ENCODE measurements around the gene GABRR2.
"Not testable (repeated sequence)": the region's sequence is repeated elsewhere in the genome, so short reads cannot be mapped to it uniquely, and the experiment has no call there.

Gene GABRR2

GRCh38 chr6:89255417-89255816 is 59.7 kb downstream of the GABRR2 start:
- no peak for DNase-seq

- DNase-seq, result no peak
Measured at GRCh38 chr6:89254569-89254968, 60.5 kb downstream of the GABRR2 start.

- DNase-seq, result no peak
Measured at GRCh38 chr6:89252907-89253306, 62.2 kb downstream of the GABRR2 start.

DNA sequence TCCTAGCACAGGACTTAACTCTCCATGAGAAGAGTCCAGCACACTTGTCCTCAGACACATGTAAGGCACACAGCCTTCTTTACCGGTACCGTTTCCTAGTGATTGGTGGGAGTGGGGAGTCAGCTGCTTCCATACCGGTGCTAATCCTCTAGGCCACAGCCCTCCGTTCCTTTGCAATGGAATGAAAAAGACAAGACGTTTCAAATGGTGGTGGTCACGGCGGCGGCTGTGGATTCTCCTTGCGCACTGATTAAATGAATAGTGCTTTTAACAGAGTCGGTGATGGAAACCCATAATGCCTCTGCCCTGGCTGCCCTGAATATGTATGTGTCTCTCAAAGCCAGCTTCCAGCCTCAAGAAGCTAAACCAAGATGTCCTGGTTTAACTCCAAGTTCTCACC is 63.1 kb downstream of the GABRR2 start:
- DNase-seq, result no peak

DNA sequence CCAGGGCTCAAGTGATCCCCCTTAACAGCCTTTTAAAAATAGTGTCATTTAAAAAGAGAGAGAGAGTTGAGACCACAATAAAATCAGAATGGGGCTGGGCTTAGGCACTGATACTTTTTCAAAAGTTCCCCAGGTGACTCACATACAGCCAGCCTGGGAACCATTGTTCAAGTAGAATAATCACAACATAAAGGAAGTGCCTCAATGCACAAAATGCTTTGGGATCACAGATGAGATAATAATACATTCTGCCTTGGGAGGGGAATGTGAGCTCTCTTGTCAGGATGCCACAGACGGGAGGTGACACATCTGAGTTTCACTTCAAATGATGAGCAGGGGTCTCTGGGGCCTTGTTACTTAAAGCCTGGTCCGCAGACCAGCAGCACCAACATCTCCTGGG is 63.9 kb downstream of the GABRR2 start:
- DNase-seq, result no peak

DNA sequence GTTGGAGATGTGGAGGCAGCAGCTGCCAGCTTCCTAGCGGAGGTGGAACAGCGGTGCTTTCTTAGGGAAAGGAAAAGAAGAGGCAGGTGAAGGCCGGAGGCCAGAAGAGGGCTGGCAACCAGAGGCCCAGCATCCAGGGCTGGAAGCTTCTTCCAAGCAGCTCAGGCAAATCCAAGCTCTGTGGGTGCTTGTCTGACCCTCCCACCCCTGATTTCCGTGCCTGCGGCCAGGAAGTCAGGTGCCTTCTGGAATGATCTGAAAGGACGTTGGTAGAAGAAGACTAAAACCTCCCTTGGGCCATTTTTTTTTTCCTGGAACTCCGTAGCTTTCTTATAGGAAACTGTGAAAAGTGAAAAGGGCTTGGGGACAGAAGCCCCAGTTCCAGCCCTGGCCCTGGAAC is 64.9 kb downstream of the GABRR2 start:
- DNase-seq, result no peak

- DNase-seq, result no peak
Measured at GRCh38 chr6:89244241-89244985, 70.7 kb downstream of the GABRR2 start.

- DNase-seq, result no peak
Measured at GRCh38 chr6:89243331-89243629, 71.8 kb downstream of the GABRR2 start.

DNA sequence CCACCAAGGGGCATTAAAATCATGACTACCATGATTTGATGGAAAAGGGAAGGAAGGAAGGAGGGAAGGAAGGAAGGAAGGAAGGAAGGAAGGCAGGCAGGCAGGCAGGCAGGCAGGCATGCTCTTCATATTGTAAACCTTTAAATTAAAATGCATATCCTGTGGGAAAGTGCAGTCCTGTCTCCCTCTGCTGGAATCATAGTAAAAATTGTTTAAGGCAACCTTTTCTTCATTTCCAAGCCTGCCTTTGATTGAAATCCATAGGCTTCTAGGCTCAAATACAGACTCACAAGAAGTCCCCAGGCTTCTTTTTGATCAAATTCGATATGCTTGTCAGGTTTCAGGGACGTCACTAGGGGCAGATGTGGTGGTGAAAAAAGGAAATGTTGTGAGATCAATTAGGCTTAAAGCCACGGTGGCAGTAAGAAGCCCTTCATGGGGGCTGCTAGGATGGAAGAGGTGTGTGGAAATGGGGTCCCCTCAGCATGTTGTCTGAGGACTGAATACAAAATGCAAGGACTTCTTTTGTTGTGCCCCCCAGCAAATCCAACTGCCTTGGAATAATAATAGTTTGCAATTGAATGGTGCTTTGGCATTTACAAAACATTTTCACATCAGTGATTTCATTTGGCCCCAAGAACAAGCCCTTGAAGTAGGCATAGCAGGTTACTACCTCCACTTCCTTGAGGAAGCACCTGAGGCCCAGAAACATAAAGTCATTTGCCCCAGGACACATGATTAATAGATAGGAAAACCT is 72.3 kb downstream of the GABRR2 start:
- DNase-seq, result no peak

- DNase-seq, result no peak
Measured at GRCh38 chr6:89239338-89239737, 75.8 kb downstream of the GABRR2 start.

DNA sequence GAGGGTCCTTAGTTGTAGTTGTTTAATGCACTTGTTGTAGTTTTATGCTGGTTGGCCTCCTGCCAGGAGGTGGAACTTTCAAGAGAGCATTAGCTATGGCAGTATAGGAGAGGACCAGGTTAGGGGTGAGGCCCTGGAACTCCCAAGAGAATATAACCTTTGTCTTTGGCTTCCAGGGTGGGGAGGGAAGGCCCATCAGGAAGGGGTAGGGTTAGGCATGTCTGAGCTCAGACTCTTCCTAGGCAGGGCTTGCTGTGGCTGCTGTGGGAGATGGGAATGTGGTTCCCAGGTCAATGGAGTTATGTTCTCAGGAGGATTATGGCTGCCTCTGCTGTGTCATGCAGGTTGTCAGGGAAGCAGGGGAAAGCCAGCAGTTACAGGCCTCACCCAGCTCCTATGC is 77.9 kb downstream of the GABRR2 start:
- DNase-seq, result no peak

DNA sequence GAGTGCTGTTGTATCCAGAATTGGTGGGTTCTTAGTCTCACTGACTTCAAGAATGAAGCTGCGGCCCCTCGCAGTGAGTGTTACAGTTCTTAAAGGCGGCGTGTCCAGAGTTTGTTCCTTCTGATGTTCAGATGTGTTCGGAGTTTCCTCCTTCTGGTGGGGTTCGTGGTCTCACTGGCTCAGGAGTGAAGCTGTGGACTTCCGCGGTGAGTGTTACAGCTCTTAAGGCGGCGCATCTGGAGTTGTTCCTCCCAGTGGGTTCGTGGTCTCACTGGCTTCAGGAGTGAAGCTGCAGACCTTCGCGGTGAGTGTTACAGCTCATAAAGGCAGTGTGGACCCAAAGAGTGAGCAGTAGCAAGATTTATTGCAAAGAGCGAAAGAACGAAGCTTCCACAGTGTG is 81.5 kb downstream of the GABRR2 start:
- DNase-seq, result not testable (repeated sequence)

DNA sequence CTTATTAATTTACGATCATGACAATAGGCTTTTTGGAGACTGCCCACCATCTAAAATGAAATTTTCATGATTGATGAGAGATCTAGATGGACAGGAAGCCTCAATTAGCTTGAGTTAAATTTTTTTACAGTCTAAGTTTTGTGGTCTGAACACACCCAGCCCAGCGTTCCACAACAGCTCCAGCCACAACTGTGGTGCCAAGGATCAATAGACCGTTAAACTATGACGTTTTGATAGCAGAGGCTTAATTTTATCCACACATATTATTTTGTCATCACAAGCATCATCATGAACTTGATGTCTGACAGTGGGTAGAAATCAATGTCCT is 92.4 kb downstream of the GABRR2 start:
- no peak for DNase-seq

- no peak for DNase-seq
Measured at GRCh38 chr6:89221971-89222711, 93.0 kb downstream of the GABRR2 start.

DNA sequence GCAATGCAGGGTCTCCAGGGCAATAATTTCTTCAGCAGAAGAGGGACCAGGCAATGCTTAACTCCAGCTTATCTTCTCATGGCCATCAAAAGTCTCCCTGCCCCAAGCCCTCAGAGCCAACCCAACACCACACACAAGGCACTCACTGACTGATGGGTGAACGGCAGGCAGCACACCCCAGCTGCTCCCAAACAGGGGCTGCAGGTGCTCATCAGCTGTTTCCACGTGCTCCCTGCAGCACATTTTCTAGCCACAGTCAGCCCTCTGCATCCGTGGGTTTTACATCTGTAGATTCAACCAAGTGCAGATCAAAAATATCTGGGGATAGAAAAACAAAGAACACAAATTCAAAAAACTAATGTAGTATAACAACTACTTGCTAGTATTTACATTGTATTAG is 94.0 kb downstream of the GABRR2 start:
- no peak for DNase-seq

- no peak for DNase-seq
Measured at GRCh38 chr6:89217299-89217910, 97.7 kb downstream of the GABRR2 start, which contains the start of gene GABRR1. TSS of gene GABRR1 (minus strand) at chr6:89217358. CDS start at chr6:89217322, 36 bp downstream.

- no peak for DNase-seq
Measured at GRCh38 chr6:89216411-89216810, 98.7 kb downstream of the GABRR2 start.

DNA sequence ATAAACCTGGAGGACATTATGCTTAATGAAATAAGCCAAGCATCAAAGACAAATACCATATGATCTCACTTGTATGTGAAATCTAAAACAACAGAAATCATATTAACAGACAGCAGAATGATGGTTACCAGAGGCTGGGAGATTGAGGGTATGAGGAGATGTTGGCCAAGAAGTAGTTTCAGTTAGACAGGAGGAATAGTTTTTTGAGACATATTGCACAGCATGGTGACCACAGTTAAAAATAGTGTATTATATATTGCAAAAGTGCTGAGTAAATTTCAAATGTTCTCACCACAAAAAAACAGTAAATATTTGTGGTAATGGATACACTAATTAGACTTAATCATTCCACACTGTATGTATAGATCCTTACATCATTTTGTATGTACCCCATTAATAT is 99.7 kb downstream of the GABRR2 start:
- DNase-seq, result no peak

DNA sequence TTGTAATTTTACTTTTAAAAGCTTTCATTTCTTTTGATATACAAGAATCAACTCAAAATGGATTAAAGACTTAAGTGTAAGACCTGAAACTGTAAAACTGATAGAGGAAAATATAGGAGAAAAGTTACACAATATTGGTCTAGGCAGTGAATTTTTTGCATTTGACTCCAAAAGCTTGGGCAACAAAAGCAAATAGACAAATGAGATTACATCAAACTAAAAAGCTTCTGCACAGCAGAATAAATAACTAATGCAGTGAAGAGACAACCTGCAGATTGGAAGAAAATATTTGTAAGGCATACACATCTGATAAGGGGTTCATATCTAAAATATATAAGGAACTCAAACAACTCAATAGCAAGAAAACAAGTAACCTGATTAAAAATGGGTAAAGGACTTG is 100.9 kb downstream of the GABRR2 start:
- no peak for DNase-seq

- no peak for DNase-seq
Measured at GRCh38 chr6:89212472-89212871, 102.6 kb downstream of the GABRR2 start.

DNA sequence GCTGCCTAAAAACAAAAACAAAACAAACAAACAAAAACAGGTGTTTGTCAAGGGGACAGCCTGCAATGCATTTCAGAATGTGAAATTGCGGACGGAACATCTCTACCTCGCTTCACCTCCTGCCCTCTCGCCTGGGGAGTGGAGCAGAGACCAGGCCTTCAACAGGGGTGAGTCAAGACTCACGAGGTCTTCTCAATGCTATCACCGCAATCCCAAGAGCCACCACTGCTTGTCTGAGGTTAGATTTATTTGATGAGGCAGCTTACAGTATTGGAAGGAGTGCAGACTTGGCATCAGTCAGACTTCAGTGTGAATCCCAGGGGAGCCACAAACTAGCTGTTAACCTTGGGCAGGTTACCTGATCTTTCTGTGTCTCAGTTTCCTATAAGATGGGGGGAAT is 105.6 kb downstream of the GABRR2 start:
- DNase-seq, result no peak

DNA sequence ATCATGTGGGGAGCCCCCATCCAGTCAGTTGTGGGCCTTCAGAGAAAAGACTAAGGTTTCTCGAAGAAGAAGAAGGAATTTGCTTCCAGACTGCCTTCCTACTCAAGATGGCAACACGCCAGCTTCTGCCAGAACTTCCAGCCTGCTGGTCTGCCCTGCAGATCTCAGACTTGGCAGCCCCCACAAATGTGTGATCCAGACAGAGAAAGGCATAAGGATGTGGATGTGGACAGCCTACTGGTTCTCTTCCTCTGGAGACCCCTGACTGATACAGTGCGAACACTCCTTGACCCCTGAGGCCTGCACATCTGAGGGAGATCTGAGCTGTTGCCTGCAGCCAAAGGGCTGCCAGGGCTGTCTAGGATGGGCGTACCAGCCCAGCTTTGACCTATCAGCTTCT is 106.5 kb downstream of the GABRR2 start:
- DNase-seq, result no peak

Measured in GOT3 (cell line).